Liver (tissue), 9 donors: ENCODE measurements around the gene HHIPL1. TPM values are rescaled to one million over a fixed set of nuclear protein-coding genes. Genes with fewer than 3 reads are reported as not detected.

ENCODE experiments used
- DNase-seq: peaks from one replicate; pipeline ENCODE4 v3.0.0-alpha.2; 2017; ENCODE audit warnings: low spot score
- H3K27ac ChIP-seq, 2 donors: one replicate each; pipeline ENCODE4 v1.7.0; 2013; ENCODE audit warnings: inconsistent platforms in 2 of 2, low read length in 2 of 2, control low read depth in 1 of 2, low read depth in 1 of 2, mild to moderate bottlenecking in 1 of 2
- H3K27me3 ChIP-seq, 4 donors: one replicate each; pipeline versions ENCODE4 v1.6.1 to v1.7.0; 2013; ENCODE audit warnings: low read length in 3 of 4, inconsistent platforms in 1 of 4, mild to moderate bottlenecking in 1 of 4, moderate library complexity in 1 of 4; ENCODE audit not compliant: control insufficient read depth in 4 of 4, insufficient read depth in 4 of 4
- H3K36me3 ChIP-seq, 4 donors: one replicate each; pipeline versions ENCODE4 v1.6.1 to v1.7.0; 2013; ENCODE audit warnings: low read length in 3 of 4, mild to moderate bottlenecking in 3 of 4, low read depth in 1 of 4, moderate library complexity in 1 of 4; ENCODE audit not compliant: control insufficient read depth in 4 of 4, insufficient read depth in 3 of 4
- H3K4me1 ChIP-seq, 4 donors: one replicate each; pipeline versions ENCODE4 v1.6.1 to v1.7.0; 2013; ENCODE audit warnings: low read length in 3 of 4, mild to moderate bottlenecking in 3 of 4, moderate library complexity in 1 of 4; ENCODE audit not compliant: control insufficient read depth in 4 of 4, insufficient read depth in 4 of 4
- H3K4me3 ChIP-seq, 3 donors: one replicate each; pipeline versions ENCODE4 v1.6.1 to v1.7.0; 2013; ENCODE audit warnings: low read length in 3 of 3, control low read depth in 1 of 3, low read depth in 1 of 3, mild to moderate bottlenecking in 1 of 3
- H3K9ac ChIP-seq, 2 donors: one replicate each; pipeline ENCODE4 v1.7.0; 2013; ENCODE audit warnings: low read length in 2 of 2, mild to moderate bottlenecking in 2 of 2, moderate library complexity in 2 of 2, control low read depth in 1 of 2, low read depth in 1 of 2
- H3K9me3 ChIP-seq, 4 donors: one replicate each; pipeline versions ENCODE4 v1.6.1 to v1.7.0; 2013; ENCODE audit warnings: low read length in 3 of 4; ENCODE audit not compliant: control insufficient read depth in 4 of 4
- EGR1 ChIP-seq, 2 donors: IDR thresholded peaks; 2 replicates each; pipeline ENCODE4 v1.6.1; 2016 to 2018; ENCODE audit warnings: antibody characterized with exemption in 2 of 2, low read depth in 2 of 2
- FOXA1 ChIP-seq: IDR thresholded peaks from 2 replicates; pipeline ENCODE4 v1.6.1; 2016; ENCODE audit warnings: antibody characterized with exemption
- FOXA2 ChIP-seq: IDR thresholded peaks from 2 replicates; pipeline ENCODE4 v1.6.1; 2016; ENCODE audit warnings: antibody characterized with exemption
- GABPA ChIP-seq, 2 donors: IDR thresholded peaks in 1 of 2; conservative IDR thresholded peaks in 1 of 2; 2 replicates each; pipeline ENCODE4 v1.6.1; 2016; ENCODE audit warnings: antibody characterized with exemption in 2 of 2, mild to moderate bottlenecking in 1 of 2, moderate library complexity in 1 of 2
- HNF4A ChIP-seq, 2 donors: conservative IDR thresholded peaks; 2 replicates each; pipeline ENCODE4 v1.6.1; 2016; ENCODE audit warnings: antibody characterized with exemption in 2 of 2, mild to moderate bottlenecking in 2 of 2
- HNF4G ChIP-seq: IDR thresholded peaks from 2 replicates; pipeline ENCODE4 v1.6.1; 2016; ENCODE audit warnings: antibody characterized with exemption
- JUND ChIP-seq, 2 donors: IDR thresholded peaks; 2 replicates each; pipeline ENCODE4 v1.6.1; 2016; ENCODE audit warnings: antibody characterized with exemption in 2 of 2
- NR2F2 ChIP-seq: IDR thresholded peaks from 2 replicates; pipeline ENCODE4 v1.6.1; 2016; ENCODE audit warnings: antibody characterized with exemption
- RAD21 ChIP-seq, 2 donors: IDR thresholded peaks; 2 replicates each; pipeline ENCODE4 v1.6.1; 2016; ENCODE audit warnings: antibody characterized with exemption in 2 of 2, mild to moderate bottlenecking in 2 of 2
- RXRA ChIP-seq, 2 donors: IDR thresholded peaks; 2 replicates each; pipeline ENCODE4 v1.6.1; 2017 to 2018; ENCODE audit warnings: antibody characterized with exemption in 2 of 2, mild to moderate bottlenecking in 1 of 2
- SP1 ChIP-seq: IDR thresholded peaks from 2 replicates; pipeline ENCODE4 v1.6.1; 2018; ENCODE audit warnings: antibody characterized with exemption, mild to moderate bottlenecking
- TAF1 ChIP-seq: conservative IDR thresholded peaks from 2 replicates; pipeline ENCODE4 v1.6.1; 2016; ENCODE audit warnings: antibody characterized with exemption, mild to moderate bottlenecking
- YY1 ChIP-seq: IDR thresholded peaks from 2 replicates; pipeline ENCODE4 v1.6.1; 2016; ENCODE audit warnings: antibody characterized with exemption, mild to moderate bottlenecking
- WGBS: extraction: QIAGEN DNeasy Blood & Tissue Kit; methylation state at CpG from one replicate; pipeline ENCODE4 v1.1.7; 2013; 5-methylcytosine and 5-hydroxymethylcytosine counted together
- polyA plus RNA-seq, 2 donors: library from polyadenylated mRNA; stranded (reverse) in 1 of 2; unstranded in 1 of 2; fragments of 200-250 nt in 1 of 2; fragments of >200 nt in 1 of 2; fragmentation: Nextera tagmentation in 1 of 2; extraction: Ambion mirVana in 1 of 2; gene quantifications; one replicate each; pipeline versions ENCODE4 v1.2.1 to v1.2.3, GENCODE V29; 2013 to 2015
- total RNA-seq, 2 donors: library from RNA; depleted of rRNA; stranded (reverse); fragments of >200 nt; gene quantifications; one replicate each; pipeline ENCODE4 v1.2.3, GENCODE V29; 2014
- TF ChIP-seq, protein P1 (sequence below): IDR thresholded peaks from 2 replicates; pipeline ENCODE4 v1.6.1; 2016; ENCODE audit warnings: antibody characterized with exemption
- TF ChIP-seq, protein P2 (sequence below): fragments of 150-350 bp; IDR thresholded peaks from 2 replicates; pipeline ENCODE4 v1.5.1; 2017; ENCODE audit warnings: improper control_type of control experiment, low read depth, low read length; ENCODE audit not compliant: missing input control
- TF ChIP-seq, protein P3 (sequence below): IDR thresholded peaks from 2 replicates; pipeline ENCODE4 v1.6.1; 2016; ENCODE audit warnings: antibody characterized with exemption
- TF ChIP-seq, protein P4 (sequence below): IDR thresholded peaks from 2 replicates; pipeline ENCODE4 v1.6.1; 2016; ENCODE audit warnings: antibody characterized with exemption, mild to moderate bottlenecking
- TF ChIP-seq, protein P5 (sequence below): IDR thresholded peaks from 2 replicates; pipeline ENCODE4 v1.6.1; 2016; ENCODE audit warnings: antibody characterized with exemption
- donor health status: healthy.
- donor health status: healthy.
- donor health status: healthy.
- donor health status: healthy.
- donor health status: healthy.

Gene HHIPL1
- total and polyA plus RNA-seq, 4 donors = 0.96 to 1.7 (median 1.0) TPM

DNA sequence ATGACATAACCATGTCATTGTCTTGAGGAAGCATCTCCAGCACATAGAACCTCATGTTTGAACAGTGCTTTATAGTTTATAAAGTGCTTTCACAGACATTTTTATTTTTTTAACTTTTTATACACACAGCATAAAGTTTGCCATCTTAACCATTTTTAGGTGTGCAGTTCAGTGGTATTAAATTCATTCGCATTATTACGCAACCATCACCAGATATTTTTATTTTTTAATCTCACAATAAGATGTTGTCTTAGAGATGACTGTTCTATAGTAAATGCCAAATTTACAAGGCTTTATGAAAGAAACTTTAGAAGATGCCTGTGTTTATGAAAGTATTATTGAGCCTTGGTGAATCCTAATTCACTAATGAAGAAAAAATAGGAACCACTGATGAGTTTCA lies 59.1 kb downstream of the HHIPL1 start:
- Histone ChIP-seq H3K9ac (no peak overlapping the region), H3K36me3 (peaks cover 0 to 3% (median under 1%) of the 10 kb centered on the region in 4 donors), H3K4me3 (no peak overlapping the region), H3K27me3 (no peaks in the 10 kb centered on the region), H3K27ac (no peak overlapping the region), H3K4me1 (no peaks in the 10 kb centered on the region), H3K9me3 (peaks cover 0 to 12% (median 8%) of the 10 kb centered on the region in 4 donors)
- 98% methylated on average over 2 of the region's 2 CpGs for WGBS
- TF ChIP-seq RXRA (IDR thresholded peaks at IDR 0.05) (no peak), JUND (IDR thresholded peaks at IDR 0.05) (no peak), TAF1 (no peak), RAD21 (IDR thresholded peaks at IDR 0.05) (no peak), YY1 (no peak), EGR1 (IDR thresholded peaks at IDR 0.05; ENCODE audit: low read depth in 2 of 2) (no peak), HNF4G (no peak), HNF4A (conservative IDR thresholded peaks at IDR 0.05) (no peak), NR2F2 (no peak), FOXA1 (no peak), FOXA2 (no peak), GABPA (IDR thresholded peaks at IDR 0.05 in 1 of 2, conservative IDR thresholded peaks at IDR 0.05 in 1 of 2) (no peak), SP1 (no peak)
- TF ChIP-seq, protein P1, sequence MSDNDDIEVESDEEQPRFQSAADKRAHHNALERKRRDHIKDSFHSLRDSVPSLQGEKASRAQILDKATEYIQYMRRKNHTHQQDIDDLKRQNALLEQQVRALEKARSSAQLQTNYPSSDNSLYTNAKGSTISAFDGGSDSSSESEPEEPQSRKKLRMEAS = no peak
- TF ChIP-seq, protein P2, sequence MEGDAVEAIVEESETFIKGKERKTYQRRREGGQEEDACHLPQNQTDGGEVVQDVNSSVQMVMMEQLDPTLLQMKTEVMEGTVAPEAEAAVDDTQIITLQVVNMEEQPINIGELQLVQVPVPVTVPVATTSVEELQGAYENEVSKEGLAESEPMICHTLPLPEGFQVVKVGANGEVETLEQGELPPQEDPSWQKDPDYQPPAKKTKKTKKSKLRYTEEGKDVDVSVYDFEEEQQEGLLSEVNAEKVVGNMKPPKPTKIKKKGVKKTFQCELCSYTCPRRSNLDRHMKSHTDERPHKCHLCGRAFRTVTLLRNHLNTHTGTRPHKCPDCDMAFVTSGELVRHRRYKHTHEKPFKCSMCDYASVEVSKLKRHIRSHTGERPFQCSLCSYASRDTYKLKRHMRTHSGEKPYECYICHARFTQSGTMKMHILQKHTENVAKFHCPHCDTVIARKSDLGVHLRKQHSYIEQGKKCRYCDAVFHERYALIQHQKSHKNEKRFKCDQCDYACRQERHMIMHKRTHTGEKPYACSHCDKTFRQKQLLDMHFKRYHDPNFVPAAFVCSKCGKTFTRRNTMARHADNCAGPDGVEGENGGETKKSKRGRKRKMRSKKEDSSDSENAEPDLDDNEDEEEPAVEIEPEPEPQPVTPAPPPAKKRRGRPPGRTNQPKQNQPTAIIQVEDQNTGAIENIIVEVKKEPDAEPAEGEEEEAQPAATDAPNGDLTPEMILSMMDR = no peak
- TF ChIP-seq, protein P3, sequence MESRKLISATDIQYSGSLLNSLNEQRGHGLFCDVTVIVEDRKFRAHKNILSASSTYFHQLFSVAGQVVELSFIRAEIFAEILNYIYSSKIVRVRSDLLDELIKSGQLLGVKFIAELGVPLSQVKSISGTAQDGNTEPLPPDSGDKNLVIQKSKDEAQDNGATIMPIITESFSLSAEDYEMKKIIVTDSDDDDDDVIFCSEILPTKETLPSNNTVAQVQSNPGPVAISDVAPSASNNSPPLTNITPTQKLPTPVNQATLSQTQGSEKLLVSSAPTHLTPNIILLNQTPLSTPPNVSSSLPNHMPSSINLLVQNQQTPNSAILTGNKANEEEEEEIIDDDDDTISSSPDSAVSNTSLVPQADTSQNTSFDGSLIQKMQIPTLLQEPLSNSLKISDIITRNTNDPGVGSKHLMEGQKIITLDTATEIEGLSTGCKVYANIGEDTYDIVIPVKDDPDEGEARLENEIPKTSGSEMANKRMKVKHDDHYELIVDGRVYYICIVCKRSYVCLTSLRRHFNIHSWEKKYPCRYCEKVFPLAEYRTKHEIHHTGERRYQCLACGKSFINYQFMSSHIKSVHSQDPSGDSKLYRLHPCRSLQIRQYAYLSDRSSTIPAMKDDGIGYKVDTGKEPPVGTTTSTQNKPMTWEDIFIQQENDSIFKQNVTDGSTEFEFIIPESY = no peak
- TF ChIP-seq, protein P4, sequence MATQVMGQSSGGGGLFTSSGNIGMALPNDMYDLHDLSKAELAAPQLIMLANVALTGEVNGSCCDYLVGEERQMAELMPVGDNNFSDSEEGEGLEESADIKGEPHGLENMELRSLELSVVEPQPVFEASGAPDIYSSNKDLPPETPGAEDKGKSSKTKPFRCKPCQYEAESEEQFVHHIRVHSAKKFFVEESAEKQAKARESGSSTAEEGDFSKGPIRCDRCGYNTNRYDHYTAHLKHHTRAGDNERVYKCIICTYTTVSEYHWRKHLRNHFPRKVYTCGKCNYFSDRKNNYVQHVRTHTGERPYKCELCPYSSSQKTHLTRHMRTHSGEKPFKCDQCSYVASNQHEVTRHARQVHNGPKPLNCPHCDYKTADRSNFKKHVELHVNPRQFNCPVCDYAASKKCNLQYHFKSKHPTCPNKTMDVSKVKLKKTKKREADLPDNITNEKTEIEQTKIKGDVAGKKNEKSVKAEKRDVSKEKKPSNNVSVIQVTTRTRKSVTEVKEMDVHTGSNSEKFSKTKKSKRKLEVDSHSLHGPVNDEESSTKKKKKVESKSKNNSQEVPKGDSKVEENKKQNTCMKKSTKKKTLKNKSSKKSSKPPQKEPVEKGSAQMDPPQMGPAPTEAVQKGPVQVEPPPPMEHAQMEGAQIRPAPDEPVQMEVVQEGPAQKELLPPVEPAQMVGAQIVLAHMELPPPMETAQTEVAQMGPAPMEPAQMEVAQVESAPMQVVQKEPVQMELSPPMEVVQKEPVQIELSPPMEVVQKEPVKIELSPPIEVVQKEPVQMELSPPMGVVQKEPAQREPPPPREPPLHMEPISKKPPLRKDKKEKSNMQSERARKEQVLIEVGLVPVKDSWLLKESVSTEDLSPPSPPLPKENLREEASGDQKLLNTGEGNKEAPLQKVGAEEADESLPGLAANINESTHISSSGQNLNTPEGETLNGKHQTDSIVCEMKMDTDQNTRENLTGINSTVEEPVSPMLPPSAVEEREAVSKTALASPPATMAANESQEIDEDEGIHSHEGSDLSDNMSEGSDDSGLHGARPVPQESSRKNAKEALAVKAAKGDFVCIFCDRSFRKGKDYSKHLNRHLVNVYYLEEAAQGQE = no peak
- TF ChIP-seq, protein P5, sequence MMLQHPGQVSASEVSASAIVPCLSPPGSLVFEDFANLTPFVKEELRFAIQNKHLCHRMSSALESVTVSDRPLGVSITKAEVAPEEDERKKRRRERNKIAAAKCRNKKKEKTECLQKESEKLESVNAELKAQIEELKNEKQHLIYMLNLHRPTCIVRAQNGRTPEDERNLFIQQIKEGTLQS = no peak
- no peak for DNase-seq
